ENCODE measurements around the gene MEIKIN.

DNA sequence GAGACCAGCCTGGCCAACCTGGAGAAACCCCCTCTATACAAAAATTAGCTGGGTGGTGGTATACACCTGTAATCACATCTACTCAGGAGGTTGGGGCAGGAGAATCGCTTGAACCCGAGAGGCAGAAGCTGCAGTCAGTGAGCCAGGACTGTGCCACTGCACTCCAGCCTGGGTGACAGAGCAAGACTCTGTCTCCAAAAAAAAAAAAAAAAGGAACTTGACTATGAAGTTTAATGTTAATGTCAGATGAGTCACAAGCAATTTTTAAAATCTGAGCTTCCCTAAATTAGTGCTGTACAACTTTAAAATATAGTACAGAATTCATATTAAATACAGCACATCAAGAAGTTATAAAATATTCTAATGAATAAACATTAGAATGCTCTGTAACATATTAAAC is 1.5 kb downstream of the MEIKIN start:
- TF ChIP-seq YY1 (IDR thresholded peaks at IDR 0.05; ENCODE audit: low read depth, low read length) (no peak), JUN (IDR thresholded peaks at IDR 0.05; ENCODE audit: low read depth, low read length) (no peak), POLR2A (IDR thresholded peaks at IDR 0.05; ENCODE audit: control extremely low read depth in 1 of 2, low read depth in 2 of 2, low read length in 2 of 2) (no peak), KDM5A (IDR thresholded peaks at IDR 0.05; ENCODE audit: low read length) (no peak), POLR2AphosphoS5 (IDR thresholded peaks at IDR 0.05; ENCODE audit: low read depth, low read length) (no peak), SIN3A (conservative IDR thresholded peaks at IDR 0.05 in 1 of 2, IDR thresholded peaks at IDR 0.05 in 1 of 2; ENCODE audit: low read depth in 1 of 2, low read length in 2 of 2) (no peak), FOSL1 (IDR thresholded peaks at IDR 0.05; ENCODE audit: insufficient read depth, low read depth, low read length) (no peak), EP300 (IDR thresholded peaks at IDR 0.05; ENCODE audit: borderline replicate concordance in 1 of 2, low read depth in 2 of 2, low read length in 2 of 2) (no peak), CHD2 (IDR thresholded peaks at IDR 0.05; ENCODE audit: low read length) (no peak), PHF8 (conservative IDR thresholded peaks at IDR 0.05; ENCODE audit: low read depth, low read length) (no peak)
- TF ChIP-seq, protein P1, sequence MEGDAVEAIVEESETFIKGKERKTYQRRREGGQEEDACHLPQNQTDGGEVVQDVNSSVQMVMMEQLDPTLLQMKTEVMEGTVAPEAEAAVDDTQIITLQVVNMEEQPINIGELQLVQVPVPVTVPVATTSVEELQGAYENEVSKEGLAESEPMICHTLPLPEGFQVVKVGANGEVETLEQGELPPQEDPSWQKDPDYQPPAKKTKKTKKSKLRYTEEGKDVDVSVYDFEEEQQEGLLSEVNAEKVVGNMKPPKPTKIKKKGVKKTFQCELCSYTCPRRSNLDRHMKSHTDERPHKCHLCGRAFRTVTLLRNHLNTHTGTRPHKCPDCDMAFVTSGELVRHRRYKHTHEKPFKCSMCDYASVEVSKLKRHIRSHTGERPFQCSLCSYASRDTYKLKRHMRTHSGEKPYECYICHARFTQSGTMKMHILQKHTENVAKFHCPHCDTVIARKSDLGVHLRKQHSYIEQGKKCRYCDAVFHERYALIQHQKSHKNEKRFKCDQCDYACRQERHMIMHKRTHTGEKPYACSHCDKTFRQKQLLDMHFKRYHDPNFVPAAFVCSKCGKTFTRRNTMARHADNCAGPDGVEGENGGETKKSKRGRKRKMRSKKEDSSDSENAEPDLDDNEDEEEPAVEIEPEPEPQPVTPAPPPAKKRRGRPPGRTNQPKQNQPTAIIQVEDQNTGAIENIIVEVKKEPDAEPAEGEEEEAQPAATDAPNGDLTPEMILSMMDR (IDR thresholded peaks at IDR 0.05; ENCODE audit: control extremely low read depth in 1 of 3, insufficient read depth in 1 of 3, low read depth in 1 of 3, low read length in 3 of 3), result no peak
- TF ChIP-seq, protein P2, sequence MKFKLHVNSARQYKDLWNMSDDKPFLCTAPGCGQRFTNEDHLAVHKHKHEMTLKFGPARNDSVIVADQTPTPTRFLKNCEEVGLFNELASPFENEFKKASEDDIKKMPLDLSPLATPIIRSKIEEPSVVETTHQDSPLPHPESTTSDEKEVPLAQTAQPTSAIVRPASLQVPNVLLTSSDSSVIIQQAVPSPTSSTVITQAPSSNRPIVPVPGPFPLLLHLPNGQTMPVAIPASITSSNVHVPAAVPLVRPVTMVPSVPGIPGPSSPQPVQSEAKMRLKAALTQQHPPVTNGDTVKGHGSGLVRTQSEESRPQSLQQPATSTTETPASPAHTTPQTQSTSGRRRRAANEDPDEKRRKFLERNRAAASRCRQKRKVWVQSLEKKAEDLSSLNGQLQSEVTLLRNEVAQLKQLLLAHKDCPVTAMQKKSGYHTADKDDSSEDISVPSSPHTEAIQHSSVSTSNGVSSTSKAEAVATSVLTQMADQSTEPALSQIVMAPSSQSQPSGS (IDR thresholded peaks at IDR 0.05; ENCODE audit: low read length), result no peak
